ENCODE results near the gene GZMB.

Gene GZMB

GRCh38 chr14:24630872-24631477 lies 3.0 kb downstream of the GZMB start:
- ATAC-seq = no peak; the same call in 2 of the 3 replicates

DNA sequence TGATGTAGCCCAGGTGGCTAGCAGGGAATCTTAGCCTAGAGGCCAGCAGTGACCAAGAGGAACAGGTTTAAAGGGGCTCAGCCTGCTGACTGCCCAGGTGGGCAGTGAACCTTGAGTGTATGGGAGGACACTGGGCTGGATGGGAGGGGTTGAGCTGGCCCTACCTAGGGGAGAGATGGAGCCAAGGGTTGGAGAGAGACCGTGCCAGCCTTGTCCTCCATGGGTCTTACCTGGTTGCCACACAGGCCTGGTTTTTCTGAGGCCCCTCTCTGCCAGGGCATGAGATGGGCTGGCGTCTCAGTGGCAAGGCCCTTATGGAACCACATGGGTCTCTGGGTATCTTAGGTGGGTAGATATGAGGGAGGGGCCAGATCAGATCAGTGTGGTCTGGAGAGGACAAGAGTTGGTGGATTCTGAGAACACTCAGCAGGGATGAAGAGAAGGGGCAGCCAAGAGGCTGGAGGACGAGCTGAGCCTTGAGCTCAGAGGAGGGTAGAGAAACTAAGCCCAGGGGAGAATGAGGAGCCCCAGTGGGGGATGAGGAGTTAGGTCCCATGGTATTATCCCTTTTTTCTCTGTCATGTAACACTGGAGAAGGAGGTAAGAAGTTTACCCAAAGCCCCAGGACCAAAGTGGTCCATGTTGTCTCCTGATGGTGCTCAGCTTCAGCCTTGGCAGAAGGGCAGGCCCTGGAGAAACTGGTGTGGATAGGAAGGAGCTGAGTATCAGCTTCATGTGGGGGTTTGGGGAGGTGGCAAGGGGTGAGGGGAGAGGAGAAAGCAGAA lies 3.7 kb downstream of the GZMB start:
- no peak for ATAC-seq
- TF ChIP-seq ZNF8 (CRISPR knock-in tag; IDR thresholded peaks at IDR 0.05) (no peak), CSRNP3 (CRISPR knock-in tag; IDR thresholded peaks at IDR 0.05) (no peak), POU6F1 (CRISPR knock-in tag; IDR thresholded peaks at IDR 0.05; ENCODE audit: borderline replicate concordance, low read depth) (no peak), TCF4 (CRISPR knock-in tag; IDR thresholded peaks at IDR 0.05; ENCODE audit: borderline replicate concordance) (no peak), TSHZ2 (CRISPR knock-in tag; IDR thresholded peaks at IDR 0.05) (no peak), ZFP3 (CRISPR knock-in tag; IDR thresholded peaks at IDR 0.05) (no peak), OSR1 (CRISPR knock-in tag; IDR thresholded peaks at IDR 0.05) (no peak)

More at GRCh38 chr14:24630872-24631477, 3.0 kb downstream of the GZMB start:
- TF ChIP-seq SNAI2 (CRISPR knock-in tag; IDR thresholded peaks at IDR 0.05) = no peak
- no peak for TF ChIP-seq ISL1 (CRISPR knock-in tag; IDR thresholded peaks at IDR 0.05)
- TF ChIP-seq PPARA (CRISPR knock-in tag; IDR thresholded peaks at IDR 0.05; ENCODE audit: borderline replicate concordance) = no peak
- TF ChIP-seq ZC3H10 (CRISPR knock-in tag; IDR thresholded peaks at IDR 0.05) = no peak
- TF ChIP-seq PATZ1 (CRISPR knock-in tag; IDR thresholded peaks at IDR 0.05; ENCODE audit: borderline replicate concordance) = no peak
- TF ChIP-seq TOX (CRISPR knock-in tag; IDR thresholded peaks at IDR 0.05; ENCODE audit: borderline replicate concordance) = no peak
- TF ChIP-seq CSDC2 (CRISPR knock-in tag; IDR thresholded peaks at IDR 0.05) = no peak
- no peak for TF ChIP-seq ZNF70 (CRISPR knock-in tag; IDR thresholded peaks at IDR 0.05)
- TF ChIP-seq ZFP3 (CRISPR knock-in tag; IDR thresholded peaks at IDR 0.05) = no peak
- TF ChIP-seq ZFP30 (CRISPR knock-in tag; IDR thresholded peaks at IDR 0.05) = no peak
- no peak for TF ChIP-seq RARB (CRISPR knock-in tag; IDR thresholded peaks at IDR 0.05)
- no peak for TF ChIP-seq TCF4 (CRISPR knock-in tag; IDR thresholded peaks at IDR 0.05; ENCODE audit: borderline replicate concordance)
- TF ChIP-seq, protein P1, sequence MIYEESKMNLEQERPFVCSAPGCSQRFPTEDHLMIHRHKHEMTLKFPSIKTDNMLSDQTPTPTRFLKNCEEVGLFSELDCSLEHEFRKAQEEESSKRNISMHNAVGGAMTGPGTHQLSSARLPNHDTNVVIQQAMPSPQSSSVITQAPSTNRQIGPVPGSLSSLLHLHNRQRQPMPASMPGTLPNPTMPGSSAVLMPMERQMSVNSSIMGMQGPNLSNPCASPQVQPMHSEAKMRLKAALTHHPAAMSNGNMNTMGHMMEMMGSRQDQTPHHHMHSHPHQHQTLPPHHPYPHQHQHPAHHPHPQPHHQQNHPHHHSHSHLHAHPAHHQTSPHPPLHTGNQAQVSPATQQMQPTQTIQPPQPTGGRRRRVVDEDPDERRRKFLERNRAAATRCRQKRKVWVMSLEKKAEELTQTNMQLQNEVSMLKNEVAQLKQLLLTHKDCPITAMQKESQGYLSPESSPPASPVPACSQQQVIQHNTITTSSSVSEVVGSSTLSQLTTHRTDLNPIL (CRISPR knock-in tag; IDR thresholded peaks at IDR 0.05; ENCODE audit: low read depth) = no peak
- TF ChIP-seq GLIS3 (CRISPR knock-in tag; IDR thresholded peaks at IDR 0.05) = no peak
- no peak for TF ChIP-seq CSRNP3 (CRISPR knock-in tag; IDR thresholded peaks at IDR 0.05)
- TF ChIP-seq ZNF8 (CRISPR knock-in tag; IDR thresholded peaks at IDR 0.05) = no peak
- no peak for TF ChIP-seq BACH2 (CRISPR knock-in tag; IDR thresholded peaks at IDR 0.05; ENCODE audit: borderline replicate concordance)
- TF ChIP-seq OSR1 (CRISPR knock-in tag; IDR thresholded peaks at IDR 0.05) = no peak
